Stimulated activated CD4-positive, alpha-beta T cell treated with anti-CD3 and anti-CD28 coated beads, Interleukin-4, amount 100 ng/mL, for 1 hour (primary cell): Measurements from ENCODE around the gene TP53TG3.
"Not testable (repeated sequence)": the region's sequence is repeated elsewhere in the genome, so short reads cannot be mapped to it uniquely, and the experiment has no call there.

Experiments used
- DNase-seq: peaks from one replicate; pipeline ENCODE4 v3.0.0-alpha.2; 2020

The TP53TG3 gene

GRCh38 chr16:32676065-32676464, at the start of gene TP53TG3:
Gene TP53TG3, minus strand, starts transcription at chr16:32676165. Its CDS starts 68 bp downstream, at chr16:32676097.
- not testable (repeated sequence) for DNase-seq

GRCh38 chr16:32650876-32651275, 25.1 kb downstream of the TP53TG3 start:
- DNase-seq: not testable (repeated sequence)

- not testable (repeated sequence) for DNase-seq
These were observed 28.4 kb downstream of the TP53TG3 start for GRCh38 chr16:32647562-32647961.

- DNase-seq: not testable (repeated sequence)
These were observed 29.2 kb downstream of the TP53TG3 start for GRCh38 chr16:32646780-32647179.

- DNase-seq: not testable (repeated sequence)
These were observed 29.8 kb downstream of the TP53TG3 start for GRCh38 chr16:32646177-32646576.

GRCh38 chr16:32645278-32645908, 30.6 kb downstream of the TP53TG3 start:
- not testable (repeated sequence) for DNase-seq

GRCh38 chr16:32644715-32645114, 31.2 kb downstream of the TP53TG3 start:
- DNase-seq: not testable (repeated sequence)

- DNase-seq: not testable (repeated sequence)
These were observed 38.4 kb downstream of the TP53TG3 start for GRCh38 chr16:32637614-32638013.

- not testable (repeated sequence) for DNase-seq
These were observed 43.9 kb downstream of the TP53TG3 start for GRCh38 chr16:32632096-32632495.
